ENCODE data around the gene NRXN3. TPM values are rescaled to one million over a fixed set of nuclear protein-coding genes. Genes with fewer than 3 reads are reported as not detected.

The NRXN3 gene
- total RNA-seq, 1 experiment from 2014 or later = not detected

DNA sequence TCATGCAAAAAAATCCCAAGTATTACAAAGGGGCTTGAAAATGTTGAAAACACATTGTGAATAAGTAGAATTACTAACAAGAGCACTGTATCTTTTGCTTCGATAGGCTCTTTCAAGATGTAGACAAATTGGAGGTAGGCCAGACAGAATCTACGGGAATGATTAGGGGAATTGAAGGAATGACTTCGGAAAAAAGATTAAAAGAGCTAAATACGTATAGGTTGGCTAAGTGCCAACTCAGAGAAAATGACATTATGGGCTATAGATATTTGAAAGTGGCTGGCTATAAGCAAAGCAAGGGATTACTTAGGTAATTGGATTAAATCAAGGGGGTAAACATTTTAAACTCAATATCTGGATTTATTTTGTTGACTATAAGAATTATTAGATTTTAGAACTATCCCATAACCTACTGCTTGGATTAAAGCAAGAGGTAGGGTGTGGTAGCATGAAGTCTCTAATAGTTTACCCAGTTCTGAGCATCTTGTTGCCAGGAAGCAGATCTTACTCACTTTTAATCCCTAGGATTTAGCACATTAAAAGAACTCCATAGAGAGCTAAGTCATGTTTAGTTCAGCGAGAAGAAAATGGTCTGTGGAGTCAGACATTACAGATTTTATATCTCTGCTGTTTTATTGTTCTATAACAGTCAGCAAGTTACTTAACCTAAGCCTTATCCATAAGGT lies 1551.4 kb downstream of the NRXN3 start:
- Histone ChIP-seq H3K4me3 (replicated peaks in 1 of 2; ENCODE audit: low read depth in 1 of 2, low read length in 2 of 2) (no peak overlapping the region), H3K9me2 (ENCODE audit: insufficient read depth) (no peaks in the 10 kb centered on the region), H3K4me2 (ENCODE audit: low read length) (no peak overlapping the region), H3K36me3 (ENCODE audit: control insufficient read depth in 1 of 2, insufficient read depth in 2 of 2, low read length in 2 of 2) (no peaks in the 10 kb centered on the region), H3K4me1 (ENCODE audit: control insufficient read depth in 1 of 2, insufficient read depth in 2 of 2, low read length in 2 of 2) (no peaks in the 10 kb centered on the region), H2AFZ (ENCODE audit: low read depth, low read length, poor library complexity, severe bottlenecking) (no peak overlapping the region), H3K9me3 (ENCODE audit: control insufficient read depth in 1 of 2, insufficient read depth in 1 of 2, low read depth in 1 of 2, low read length in 2 of 2) (peaks cover 7 to 26% of the 10 kb centered on the region in 2 experiments; a peak in 2 of 4 replicates), H4K20me1 (ENCODE audit: insufficient read depth) (no peaks in the 10 kb centered on the region), H3K79me2 (ENCODE audit: insufficient read depth, low read length) (no peaks in the 10 kb centered on the region), H3K9ac (ENCODE audit: low read length) (no peak overlapping the region), H3K27me3 (ENCODE audit: insufficient read depth, low read length) (no peaks in the 10 kb centered on the region), H3K27ac (ENCODE audit: low read depth, low read length) (no peak overlapping the region)
- DNase-seq (ENCODE audit: low read depth, low spot score) (no peak), ATAC-seq (no peak)
- ChIA-PET CTCF (no interaction called here), POLR2A (no interaction called here), RAD21 (ENCODE audit: low non-redundant PET in 1 of 2, low total read pairs in 2 of 2, uncharacterized antibody in 2 of 2, unreplicated experiment in 2 of 2) (no interaction called here)
- BruUV-seq (replicated peaks) = no TSS peak
- intact Hi-C loops (cut with micrococcal nuclease) = no loop called here
- no peak for TF ChIP-seq ZFX (IDR thresholded peaks at IDR 0.05)
- no peak for TF ChIP-seq RAD21 (IDR thresholded peaks at IDR 0.05; ENCODE audit: low read depth)
- TF ChIP-seq FOSL1 (IDR thresholded peaks at IDR 0.05; ENCODE audit: low read depth) = no peak
- TF ChIP-seq, protein P1, sequence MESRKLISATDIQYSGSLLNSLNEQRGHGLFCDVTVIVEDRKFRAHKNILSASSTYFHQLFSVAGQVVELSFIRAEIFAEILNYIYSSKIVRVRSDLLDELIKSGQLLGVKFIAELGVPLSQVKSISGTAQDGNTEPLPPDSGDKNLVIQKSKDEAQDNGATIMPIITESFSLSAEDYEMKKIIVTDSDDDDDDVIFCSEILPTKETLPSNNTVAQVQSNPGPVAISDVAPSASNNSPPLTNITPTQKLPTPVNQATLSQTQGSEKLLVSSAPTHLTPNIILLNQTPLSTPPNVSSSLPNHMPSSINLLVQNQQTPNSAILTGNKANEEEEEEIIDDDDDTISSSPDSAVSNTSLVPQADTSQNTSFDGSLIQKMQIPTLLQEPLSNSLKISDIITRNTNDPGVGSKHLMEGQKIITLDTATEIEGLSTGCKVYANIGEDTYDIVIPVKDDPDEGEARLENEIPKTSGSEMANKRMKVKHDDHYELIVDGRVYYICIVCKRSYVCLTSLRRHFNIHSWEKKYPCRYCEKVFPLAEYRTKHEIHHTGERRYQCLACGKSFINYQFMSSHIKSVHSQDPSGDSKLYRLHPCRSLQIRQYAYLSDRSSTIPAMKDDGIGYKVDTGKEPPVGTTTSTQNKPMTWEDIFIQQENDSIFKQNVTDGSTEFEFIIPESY (IDR thresholded peaks at IDR 0.05; ENCODE audit: extremely low read depth, insufficient replicate concordance, low read length) = no peak
- TF ChIP-seq ZNF274 (IDR thresholded peaks at IDR 0.05; ENCODE audit: low read depth, low read length) = no peak
- TF ChIP-seq JUND (IDR thresholded peaks at IDR 0.05) = no peak
- TF ChIP-seq, protein P2, sequence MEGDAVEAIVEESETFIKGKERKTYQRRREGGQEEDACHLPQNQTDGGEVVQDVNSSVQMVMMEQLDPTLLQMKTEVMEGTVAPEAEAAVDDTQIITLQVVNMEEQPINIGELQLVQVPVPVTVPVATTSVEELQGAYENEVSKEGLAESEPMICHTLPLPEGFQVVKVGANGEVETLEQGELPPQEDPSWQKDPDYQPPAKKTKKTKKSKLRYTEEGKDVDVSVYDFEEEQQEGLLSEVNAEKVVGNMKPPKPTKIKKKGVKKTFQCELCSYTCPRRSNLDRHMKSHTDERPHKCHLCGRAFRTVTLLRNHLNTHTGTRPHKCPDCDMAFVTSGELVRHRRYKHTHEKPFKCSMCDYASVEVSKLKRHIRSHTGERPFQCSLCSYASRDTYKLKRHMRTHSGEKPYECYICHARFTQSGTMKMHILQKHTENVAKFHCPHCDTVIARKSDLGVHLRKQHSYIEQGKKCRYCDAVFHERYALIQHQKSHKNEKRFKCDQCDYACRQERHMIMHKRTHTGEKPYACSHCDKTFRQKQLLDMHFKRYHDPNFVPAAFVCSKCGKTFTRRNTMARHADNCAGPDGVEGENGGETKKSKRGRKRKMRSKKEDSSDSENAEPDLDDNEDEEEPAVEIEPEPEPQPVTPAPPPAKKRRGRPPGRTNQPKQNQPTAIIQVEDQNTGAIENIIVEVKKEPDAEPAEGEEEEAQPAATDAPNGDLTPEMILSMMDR (IDR thresholded peaks at IDR 0.05 in 2 of 3, conservative IDR thresholded peaks at IDR 0.05 in 1 of 3; ENCODE audit: borderline replicate concordance in 1 of 3, insufficient read depth in 1 of 3, low read depth in 2 of 3, low read length in 2 of 3) = no peak
- no peak for TF ChIP-seq SIN3A (IDR thresholded peaks at IDR 0.05; ENCODE audit: low read depth)
- no peak for TF ChIP-seq EZH2 (IDR thresholded peaks at IDR 0.05)
- TF ChIP-seq, protein P3, sequence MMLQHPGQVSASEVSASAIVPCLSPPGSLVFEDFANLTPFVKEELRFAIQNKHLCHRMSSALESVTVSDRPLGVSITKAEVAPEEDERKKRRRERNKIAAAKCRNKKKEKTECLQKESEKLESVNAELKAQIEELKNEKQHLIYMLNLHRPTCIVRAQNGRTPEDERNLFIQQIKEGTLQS (IDR thresholded peaks at IDR 0.05) = no peak
- no peak for TF ChIP-seq SRF (IDR thresholded peaks at IDR 0.05; ENCODE audit: low read depth)
- no peak for TF ChIP-seq YY1 (IDR thresholded peaks at IDR 0.05; ENCODE audit: extremely low read depth, insufficient replicate concordance, low read depth, low read length)
- TF ChIP-seq, protein P4, sequence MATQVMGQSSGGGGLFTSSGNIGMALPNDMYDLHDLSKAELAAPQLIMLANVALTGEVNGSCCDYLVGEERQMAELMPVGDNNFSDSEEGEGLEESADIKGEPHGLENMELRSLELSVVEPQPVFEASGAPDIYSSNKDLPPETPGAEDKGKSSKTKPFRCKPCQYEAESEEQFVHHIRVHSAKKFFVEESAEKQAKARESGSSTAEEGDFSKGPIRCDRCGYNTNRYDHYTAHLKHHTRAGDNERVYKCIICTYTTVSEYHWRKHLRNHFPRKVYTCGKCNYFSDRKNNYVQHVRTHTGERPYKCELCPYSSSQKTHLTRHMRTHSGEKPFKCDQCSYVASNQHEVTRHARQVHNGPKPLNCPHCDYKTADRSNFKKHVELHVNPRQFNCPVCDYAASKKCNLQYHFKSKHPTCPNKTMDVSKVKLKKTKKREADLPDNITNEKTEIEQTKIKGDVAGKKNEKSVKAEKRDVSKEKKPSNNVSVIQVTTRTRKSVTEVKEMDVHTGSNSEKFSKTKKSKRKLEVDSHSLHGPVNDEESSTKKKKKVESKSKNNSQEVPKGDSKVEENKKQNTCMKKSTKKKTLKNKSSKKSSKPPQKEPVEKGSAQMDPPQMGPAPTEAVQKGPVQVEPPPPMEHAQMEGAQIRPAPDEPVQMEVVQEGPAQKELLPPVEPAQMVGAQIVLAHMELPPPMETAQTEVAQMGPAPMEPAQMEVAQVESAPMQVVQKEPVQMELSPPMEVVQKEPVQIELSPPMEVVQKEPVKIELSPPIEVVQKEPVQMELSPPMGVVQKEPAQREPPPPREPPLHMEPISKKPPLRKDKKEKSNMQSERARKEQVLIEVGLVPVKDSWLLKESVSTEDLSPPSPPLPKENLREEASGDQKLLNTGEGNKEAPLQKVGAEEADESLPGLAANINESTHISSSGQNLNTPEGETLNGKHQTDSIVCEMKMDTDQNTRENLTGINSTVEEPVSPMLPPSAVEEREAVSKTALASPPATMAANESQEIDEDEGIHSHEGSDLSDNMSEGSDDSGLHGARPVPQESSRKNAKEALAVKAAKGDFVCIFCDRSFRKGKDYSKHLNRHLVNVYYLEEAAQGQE (IDR thresholded peaks at IDR 0.05; ENCODE audit: low read depth) = no peak
- TF ChIP-seq EGR1 (IDR thresholded peaks at IDR 0.05; ENCODE audit: low read depth) = no peak
- TF ChIP-seq SP1 (IDR thresholded peaks at IDR 0.05; ENCODE audit: low read depth) = no peak
- TF ChIP-seq CBX3 (IDR thresholded peaks at IDR 0.05; ENCODE audit: low read depth) = no peak
- TF ChIP-seq TCF7L2 (IDR thresholded peaks at IDR 0.05; ENCODE audit: borderline replicate concordance, extremely low read depth, insufficient read depth, insufficient read length) = no peak

All from HCT116 (cell line).